Kidney tubule cell (primary cell): ENCODE measurements around the gene ARHGAP42.

Experiments used
- DNase-seq: peaks from one replicate; pipeline ENCODE4 v3.0.0-alpha.2; 2018; ENCODE audit warnings: low spot score

ARHGAP42 gene

DNA sequence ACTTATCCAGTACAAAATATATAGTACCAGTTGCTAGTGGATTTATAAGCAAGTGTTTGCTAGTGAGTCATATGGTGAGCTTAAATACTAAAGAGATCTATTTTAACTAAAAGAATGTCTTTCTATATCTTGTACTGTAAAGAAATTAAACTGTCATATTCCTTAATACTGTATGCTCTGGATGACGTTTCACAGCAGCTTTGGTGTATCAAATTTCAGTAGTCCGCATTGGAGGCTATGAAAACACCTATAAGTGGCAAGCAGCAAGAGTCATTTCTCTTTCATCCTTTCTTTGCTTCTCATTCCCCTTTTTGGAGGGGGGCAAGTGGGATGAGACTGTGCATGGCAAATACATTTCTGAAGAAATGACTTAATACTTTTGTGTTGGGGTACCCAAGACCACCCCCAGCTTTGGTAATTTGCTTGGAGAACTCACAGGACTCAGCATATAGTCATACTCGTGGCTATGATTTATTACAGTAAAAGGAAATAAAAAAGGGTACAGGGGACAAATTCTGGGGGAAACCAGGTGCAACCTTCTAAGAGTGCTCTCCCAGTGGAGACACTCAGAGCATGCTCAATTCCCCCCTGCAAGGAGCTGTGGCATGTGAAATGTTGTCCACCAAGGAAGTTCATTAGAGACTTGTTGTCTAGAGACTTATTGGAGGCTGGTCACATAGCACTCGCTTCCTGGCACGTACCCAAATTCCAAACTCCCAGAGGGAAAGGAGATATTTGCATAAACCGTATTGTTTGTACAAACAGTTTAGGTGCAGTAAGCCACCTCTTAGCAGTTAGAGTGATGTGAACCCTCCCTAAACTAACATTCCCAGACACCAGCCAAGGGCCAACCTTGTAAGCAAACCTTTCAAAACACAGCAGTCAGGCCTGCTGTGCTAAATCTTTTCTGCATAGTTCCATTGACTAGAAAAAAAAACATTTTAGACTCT, 231.7 kb downstream of the ARHGAP42 start:
- peak; percentile 27 for DNase-seq

DNA sequence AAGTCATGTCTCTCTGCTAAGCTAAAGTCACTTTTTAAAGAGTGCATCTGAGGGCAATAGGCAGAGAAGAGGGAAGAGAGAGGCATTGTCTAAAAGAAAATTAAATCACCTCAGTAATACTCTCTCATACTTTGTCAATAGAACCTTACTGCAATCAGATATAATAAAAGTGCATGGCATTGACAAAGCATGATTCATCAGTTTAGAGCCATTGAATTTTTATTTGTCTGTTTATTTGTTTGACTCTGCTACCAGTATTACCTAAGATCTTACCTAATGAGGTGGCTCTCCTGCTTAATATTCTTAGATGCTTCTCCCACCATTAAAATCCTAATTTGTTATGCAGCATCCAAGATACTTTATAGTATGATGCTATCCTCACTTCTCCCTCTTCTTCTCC, 233.5 kb downstream of the ARHGAP42 start:
- no peak for DNase-seq

DNA sequence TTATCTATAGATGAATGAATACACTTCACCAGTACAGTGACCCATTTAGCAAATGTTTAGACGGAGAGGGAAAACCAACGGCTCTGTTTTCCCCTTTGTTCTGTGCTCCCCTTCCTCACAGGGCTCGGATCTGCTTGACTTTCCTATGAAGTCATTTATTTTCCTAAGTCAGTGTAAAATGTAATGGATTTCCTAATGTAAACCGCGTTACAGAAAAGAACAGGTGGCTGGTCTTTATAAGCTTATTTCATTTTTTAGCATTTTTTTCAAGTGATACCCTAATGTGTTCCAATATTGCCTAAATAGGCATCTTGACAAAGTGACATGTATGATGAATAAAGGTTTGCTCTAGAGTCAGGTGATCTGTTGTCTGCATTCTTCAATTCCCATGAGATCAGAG, 235.0 kb downstream of the ARHGAP42 start:
- no peak for DNase-seq

DNA sequence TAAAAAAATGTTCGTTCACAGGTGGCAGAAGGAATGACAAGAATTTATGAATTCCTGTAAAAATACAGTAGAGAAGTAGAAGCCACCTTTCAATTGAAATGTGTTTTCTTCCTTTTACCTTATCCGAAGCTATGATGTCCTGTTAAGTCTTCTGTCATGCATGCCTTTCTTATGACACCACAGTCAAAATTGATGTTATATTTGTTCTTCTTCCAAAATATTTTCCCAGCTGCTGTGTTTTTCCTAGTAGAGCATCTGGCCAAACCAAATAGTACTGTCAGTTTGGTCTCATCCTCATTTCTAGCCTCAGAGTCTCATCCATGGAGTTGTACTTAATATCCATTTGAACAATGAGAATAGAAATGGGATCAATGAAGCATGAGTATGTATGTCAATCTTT, 236.5 kb downstream of the ARHGAP42 start:
- peak; percentile 7 for DNase-seq

DNA sequence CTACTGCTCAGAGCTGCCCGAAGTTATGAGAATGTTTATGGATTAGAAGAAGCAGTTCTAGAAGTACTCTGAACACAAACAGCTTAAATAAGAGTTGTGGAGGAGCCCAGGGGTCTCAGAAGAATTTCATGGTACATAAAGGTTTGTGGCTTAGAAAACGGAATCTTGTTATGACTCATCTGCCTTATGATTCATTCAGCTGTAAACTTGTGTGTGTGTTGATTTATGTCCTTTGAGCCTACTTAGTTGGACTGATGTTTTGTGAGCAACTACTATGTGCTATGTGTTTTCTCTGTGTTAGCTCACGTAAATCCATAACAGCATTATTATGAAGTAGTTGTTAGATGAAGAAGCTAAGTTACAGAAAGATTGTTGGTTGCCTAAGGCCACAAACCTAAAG, 238.8 kb downstream of the ARHGAP42 start:
- DNase-seq: peak; percentile 51

DNA sequence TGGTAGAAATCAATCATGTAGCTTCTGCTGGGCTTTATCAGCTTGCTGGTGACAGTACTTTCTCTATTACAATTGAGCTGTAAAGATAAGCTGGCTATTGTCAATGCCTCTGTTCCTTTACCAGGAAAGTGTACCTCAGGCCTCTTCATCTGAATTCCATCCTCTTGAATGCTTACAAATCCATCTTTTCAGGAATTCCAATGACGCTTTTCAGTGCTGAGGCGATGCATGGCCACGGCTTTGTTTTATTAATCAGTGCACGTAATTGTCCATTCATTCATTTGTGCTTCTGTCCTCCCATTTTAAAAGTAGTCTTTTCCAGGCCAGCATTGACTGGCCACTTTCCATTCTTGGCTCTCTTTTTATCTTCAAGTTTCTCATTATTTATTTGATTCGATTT, 240.5 kb downstream of the ARHGAP42 start:
- DNase-seq: no peak

DNA sequence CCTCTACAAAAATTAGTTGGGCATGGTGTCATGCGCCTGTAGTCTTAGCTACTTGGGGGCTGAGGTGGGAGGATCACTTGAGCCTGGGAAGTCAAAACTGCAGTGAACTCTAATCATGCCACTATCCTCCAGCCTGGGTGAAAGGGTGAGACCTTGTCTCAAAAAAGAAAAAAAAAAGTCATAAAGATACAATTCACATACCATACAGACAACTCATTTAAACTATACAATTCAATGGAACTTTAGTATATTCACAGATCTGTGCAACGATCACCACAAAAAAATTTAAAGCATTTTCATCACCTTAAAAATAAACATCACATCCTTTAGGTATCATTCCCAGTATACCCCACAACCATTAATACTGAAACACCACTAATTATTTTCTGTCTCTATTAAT, 241.3 kb downstream of the ARHGAP42 start:
- DNase-seq: no peak

DNA sequence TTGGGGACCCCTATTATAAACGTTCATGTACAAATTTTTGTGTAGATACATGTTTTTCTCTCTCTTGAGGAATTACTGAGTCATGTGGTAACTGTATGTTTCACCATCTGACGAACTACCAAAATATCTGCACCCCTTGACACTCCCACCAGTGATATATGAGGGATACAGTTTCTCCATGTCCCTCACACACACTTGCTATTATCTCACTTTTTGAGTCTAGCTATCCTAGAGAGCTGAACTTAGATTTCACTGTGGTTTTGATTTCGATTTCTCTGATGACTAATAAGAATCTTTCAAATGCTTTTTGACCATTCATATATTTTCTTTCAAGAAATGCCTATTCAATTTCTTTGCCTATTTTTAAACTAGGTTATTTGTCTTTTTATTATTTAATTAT, 242.3 kb downstream of the ARHGAP42 start:
- DNase-seq: no peak

DNA sequence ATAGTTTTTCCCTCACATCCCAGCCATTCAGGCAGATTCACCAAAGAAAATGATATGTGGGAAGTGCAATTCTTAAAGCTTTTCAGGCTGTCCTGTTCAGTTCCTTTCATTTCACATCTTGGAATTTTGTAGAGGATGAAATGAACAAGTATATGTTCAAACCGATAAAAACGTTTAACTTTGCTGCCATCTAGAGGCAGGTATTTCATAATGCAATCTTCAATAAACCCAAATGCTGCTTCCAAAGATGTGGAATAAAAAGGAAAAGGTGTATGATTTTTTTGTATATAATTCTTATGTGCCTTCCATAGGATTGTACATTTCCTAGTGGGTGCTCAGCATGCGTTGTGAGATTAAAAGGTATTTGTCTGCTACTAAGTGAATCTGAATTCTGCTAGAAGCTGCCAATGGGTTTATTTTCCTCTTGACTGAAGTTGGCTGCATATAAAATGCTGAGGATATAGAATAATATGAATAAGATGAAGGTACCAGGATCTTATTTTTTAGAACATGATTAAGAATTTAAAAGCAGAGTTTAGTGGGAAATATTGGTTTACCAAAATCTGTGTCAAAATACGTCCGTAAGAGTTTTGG, 243.2 kb downstream of the ARHGAP42 start:
- DNase-seq: peak; percentile 70

DNA sequence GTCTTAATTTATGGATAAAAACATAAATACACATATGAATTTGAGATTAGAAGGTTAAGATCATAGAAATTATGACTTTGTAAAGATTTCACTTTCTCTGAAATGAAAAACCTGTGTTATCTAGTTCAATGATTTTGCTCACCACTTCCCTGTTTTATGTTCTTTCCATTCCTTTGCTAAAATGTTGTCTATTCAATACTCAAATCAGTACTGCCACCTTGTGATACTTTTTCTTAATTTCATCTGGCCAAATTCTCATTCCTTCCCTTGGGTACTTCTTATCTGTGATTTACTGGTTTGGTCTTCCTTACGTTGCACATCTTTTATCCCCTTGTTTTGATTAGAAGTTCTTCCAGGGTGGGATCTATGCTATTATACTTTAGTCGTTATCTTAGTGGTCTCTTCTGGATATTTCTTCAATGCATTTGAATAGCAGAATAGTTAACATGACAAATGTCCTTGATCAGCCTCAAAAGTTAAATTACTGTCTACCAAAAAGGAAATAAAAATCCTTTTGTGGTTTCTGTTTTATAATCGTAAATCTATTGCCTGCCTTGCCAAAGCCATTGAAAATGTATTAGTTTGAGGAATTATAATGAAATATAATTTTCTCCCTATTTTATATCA, 245.5 kb downstream of the ARHGAP42 start:
- DNase-seq: peak; percentile 52

DNA sequence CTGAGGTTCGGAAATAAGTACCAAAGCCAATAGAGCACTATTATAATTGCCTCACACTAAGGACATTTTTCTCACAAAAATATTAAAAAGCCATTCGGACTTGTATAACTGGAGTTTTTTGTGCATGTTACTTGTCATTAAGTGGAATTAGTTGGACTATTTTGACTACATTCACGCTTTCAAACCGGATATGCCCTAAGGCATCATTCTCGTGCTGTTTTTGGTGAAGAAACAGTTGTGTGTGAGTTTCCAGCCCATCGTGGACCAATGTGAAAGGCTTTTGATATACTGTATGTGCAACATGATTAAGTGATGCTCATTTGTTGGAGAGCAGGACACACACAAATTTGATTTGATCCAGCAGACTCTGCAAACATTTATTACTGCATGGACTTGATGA, 249.7 kb downstream of the ARHGAP42 start:
- no peak for DNase-seq

DNA sequence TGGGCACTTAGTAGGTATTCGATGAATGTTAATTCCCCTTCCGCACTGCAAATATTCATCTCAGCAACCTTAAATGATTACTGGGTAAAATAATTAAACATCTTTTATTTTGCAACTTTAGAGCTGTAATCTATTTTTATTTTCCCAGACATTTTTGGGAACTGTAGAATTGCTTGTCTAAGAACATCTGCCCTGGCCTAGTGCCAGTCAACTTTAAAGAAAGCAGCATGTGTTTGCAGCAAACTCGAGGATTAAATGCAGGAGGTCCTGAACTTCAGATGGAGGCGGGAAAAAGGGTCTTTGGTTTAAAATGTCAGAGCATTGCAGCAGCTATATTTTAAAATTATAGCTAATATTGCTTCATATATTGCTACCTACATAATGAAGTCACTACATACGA, 252.5 kb downstream of the ARHGAP42 start:
- no peak for DNase-seq

DNA sequence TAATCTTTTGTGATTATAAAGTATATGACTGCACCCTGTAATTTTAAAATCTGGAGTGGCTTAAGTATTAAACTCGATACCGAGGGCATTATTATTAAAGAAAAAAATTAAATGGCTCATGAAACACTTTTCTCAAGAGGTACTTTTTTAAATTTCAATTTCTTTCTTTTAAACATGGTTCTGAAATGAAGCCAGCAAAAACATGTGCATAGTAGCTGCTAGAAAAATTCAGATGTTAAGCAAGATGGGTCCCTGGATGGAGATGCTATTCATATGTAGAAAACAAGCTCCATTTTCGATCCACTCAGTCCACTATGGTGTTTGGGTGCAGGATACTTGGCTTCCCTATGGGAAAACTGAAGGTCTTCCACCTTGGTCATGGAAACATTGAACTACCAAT, 253.0 kb downstream of the ARHGAP42 start:
- no peak for DNase-seq

DNA sequence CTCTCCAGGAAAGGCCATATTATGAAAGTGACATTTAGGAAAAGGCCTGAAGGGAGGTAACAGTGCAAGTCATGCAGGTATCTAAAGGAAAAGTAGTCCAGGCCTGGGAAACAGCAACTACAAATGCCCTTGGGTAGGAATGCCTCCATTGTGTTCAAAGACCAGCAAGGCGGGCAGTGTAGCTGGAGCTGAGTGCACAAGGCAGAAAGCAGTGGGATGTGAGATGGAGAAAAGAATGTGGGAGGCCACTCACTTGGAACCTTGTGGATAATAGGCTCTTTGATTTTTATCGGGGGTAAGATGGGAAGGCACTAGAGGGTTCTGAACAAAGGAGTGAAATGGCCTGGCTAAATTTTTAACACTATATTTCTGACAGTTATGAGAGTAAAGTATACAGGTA, 253.9 kb downstream of the ARHGAP42 start:
- DNase-seq: peak; percentile 3

DNA sequence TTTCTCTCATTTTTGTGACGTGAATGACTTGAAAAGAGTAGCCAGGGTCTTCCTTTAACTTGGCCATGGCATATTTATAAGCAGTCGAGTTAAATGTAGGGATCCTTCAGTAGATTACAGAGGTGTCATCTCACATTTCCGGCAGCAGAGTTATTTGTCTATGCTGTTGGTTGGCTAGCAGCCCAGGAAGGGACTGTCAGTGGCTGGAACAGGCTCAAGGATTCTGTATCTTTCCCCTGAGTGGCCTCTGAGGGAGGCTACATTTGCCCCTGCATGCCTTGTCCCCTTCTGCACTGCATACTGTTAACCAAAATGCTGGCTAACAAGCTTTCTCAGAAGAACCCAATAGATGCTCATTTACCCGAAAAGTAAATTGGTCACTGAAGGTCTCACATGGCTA, 254.9 kb downstream of the ARHGAP42 start:
- no peak for DNase-seq

DNA sequence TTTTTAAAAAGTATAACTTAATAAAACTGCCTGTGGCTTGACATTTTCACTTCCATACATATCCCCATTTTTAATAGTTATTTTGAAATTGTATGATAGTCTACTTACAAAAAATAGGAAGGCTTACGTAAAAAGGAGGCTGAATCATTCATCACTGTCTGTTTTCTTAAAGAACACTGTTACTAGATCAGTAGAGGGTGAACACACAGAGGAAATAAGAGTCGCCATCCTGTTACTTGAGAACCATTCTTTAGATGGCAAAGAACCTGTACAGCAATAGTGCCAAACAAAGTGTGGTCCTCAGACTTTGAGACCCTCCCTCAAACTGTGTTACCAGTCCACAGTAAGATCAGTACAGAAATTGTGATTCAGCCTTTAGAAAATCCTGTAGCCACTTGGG, 261.8 kb downstream of the ARHGAP42 start:
- DNase-seq: no peak

DNA sequence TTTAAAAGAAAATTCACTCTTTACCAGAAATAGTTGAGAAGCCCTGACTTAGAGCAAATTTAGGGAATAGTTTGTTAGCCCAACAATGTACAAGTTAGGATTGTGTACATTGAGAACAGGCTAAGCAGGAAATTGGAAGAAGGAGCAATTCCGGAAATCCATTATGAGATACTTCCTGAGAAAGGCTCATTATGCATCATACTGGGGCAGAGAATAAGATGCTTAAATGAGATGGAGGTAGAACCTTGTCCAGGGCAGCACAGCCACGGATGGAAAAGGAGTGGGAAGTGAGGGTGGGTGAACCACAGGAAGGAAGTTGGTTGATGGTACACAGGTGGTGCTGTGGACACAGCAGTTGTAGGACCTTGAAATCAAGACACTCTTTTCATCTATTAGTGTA, 262.4 kb downstream of the ARHGAP42 start:
- no peak for DNase-seq

DNA sequence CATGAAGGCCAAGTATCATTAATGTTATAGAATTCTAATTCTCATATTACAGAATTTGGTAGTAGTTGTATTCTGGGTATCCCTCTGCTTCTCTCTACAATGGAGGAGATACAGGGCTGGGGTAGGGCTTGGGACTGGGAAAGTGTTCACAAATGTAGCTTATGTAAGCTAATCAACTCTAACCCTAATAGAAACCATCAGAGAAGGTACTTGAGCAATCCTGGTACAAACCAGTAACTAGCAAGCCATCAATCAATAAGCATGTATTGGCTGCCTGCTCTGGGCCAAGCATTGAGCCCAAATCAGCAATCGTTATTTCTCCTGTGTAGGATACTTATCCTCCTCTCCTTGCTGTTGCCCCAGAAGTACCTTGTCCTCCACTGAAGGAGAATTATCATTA, 268.2 kb downstream of the ARHGAP42 start:
- no peak for DNase-seq

DNA sequence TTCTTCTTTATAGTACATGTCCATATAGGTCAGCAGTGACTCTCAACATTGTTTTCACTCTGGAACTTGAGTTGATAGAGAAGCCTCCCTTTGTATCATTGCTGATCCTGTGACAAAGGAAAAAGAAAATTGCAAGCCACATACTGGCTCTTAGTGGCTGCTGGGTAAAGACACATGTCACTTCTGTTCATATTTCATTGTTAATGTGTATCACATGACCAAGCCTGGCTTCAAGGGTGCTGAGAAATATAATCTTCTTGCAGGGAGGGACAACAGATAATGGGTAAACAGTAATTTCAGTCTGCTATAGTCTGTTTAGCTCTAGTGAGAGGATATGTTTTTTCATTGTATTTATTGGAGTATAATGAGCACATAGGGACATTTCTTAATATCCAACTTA, 269.3 kb downstream of the ARHGAP42 start:
- no peak for DNase-seq

DNA sequence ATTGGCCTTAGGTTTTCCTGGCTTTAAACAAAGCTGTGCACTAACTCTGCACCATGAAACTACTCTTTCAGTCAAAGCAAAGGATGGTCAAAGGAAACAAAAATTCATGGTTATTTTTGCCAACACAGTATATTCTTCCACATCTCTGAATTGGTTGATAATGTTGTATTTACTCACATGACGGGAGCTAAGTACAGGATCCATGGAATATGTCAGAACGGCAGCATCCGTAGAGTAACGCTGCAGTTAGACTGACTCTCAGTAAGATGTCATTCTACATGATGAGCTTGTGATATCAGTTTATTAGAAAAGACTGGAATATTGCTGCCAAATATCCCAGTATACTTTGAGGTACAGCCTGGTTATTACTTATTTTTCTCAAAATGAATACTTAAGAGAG, 270.4 kb downstream of the ARHGAP42 start:
- DNase-seq: no peak

DNA sequence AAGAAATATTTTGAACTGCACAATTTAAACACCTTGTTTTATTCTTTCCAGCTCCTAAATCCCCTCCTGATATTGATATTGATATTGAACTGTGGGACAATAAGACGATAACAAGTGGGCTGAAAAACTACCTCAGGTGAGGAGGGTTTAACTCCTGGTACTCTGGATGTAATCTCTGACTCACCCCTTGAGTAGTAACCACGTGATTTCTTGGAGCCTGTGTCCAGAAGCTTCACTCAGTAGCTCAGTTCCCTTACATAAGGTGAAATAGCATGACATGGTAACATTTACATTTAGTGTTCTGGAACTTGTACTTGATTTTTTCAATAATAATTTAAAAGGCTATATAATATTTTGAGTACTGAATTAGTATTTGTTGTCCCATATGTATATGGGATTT, 274.5 kb downstream of the ARHGAP42 start:
- peak; percentile 22 for DNase-seq

DNA sequence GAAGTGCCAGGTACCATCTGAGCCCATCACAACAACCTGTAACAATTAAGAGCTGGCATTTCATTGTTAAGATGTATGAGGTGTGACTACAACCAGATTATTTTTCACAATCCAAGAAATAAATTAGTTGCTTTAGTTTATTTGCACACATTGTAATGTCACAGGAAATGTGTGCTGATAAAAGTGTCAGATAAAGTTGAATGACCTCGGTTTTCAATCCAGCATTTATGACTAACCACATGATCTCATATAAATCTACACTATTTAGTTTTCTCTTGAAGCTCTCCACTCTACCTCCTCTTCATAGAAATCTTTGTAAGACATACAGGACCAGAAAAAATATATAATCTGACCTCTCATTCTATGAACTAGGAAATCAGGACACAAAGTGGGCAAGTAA, 276.3 kb downstream of the ARHGAP42 start:
- no peak for DNase-seq

DNA sequence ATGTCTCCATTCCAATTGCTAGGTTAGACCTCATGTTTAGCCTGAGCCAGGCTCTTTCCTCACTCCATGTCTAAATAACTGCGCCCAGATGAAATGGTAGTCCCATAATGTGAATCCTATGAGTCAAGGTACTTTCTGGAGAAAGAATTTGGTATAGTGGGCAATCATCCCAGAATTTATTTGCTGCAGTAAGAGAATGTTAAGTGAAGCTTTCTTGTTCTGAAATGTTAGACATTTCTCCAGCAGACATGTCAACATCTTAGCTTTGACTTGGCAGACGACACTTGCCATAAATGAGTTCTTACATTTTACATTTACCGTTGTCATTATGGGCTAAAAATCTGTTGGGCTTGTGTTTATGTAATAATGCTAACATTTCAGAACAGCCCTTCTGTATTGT, 277.3 kb downstream of the ARHGAP42 start:
- no peak for DNase-seq
